Karpas-422 (cell line): ENCODE results near the gene ADGRF3. TPM values are rescaled to one million over a fixed set of nuclear protein-coding genes. Genes with fewer than 3 reads are reported as not detected.
"Not testable (repeated sequence)": the region's sequence is repeated elsewhere in the genome, so short reads cannot be mapped to it uniquely, and the experiment has no call there.

Experiments used
- DNase-seq: peaks from one replicate; pipeline ENCODE4 v3.0.0-alpha.2; 2015
- H2AFZ ChIP-seq: fragments of 200-600 bp; sonication (generic); 2 replicates; pipeline ENCODE4 v1.6.1; 2014; ENCODE audit warnings: antibody characterized with exemption, low read length, mixed read lengths
- H3K27ac ChIP-seq: fragments of 200-600 bp; sonication (generic); 2 replicates; pipeline ENCODE4 v1.5.1; 2014; ENCODE audit warnings: mild to moderate bottlenecking, low read length, moderate library complexity
- H3K27me3 ChIP-seq: fragments of 200-600 bp; sonication (generic); 2 replicates; pipeline ENCODE4 v1.6.1; 2014; ENCODE audit warnings: low read length, mixed read lengths
- H3K36me3 ChIP-seq: fragments of 200-600 bp; sonication (generic); 2 replicates; pipeline ENCODE4 v1.6.1; 2014; ENCODE audit warnings: low read length, mixed read lengths; ENCODE audit not compliant: insufficient read depth
- H3K4me1 ChIP-seq: fragments of 200-600 bp; sonication (generic); 2 replicates; pipeline ENCODE4 v1.6.1; 2014; ENCODE audit warnings: mild to moderate bottlenecking, low read length, mixed read lengths
- H3K4me2 ChIP-seq: fragments of 200-600 bp; sonication (generic); 2 replicates; pipeline ENCODE4 v1.6.1; 2014; ENCODE audit warnings: low read length, low read depth, mild to moderate bottlenecking; ENCODE audit not compliant: poor library complexity, severe bottlenecking
- H3K4me3 ChIP-seq: fragments of 200-600 bp; sonication (generic); 2 replicates; pipeline ENCODE4 v1.5.1; 2014; ENCODE audit warnings: mild to moderate bottlenecking, antibody characterized with exemption, low read length, mixed read lengths
- H3K79me2 ChIP-seq: fragments of 200-600 bp; sonication (generic); 2 replicates; pipeline ENCODE4 v1.6.1; 2014; ENCODE audit warnings: mild to moderate bottlenecking, low read length, mixed read lengths
- H3K9ac ChIP-seq: fragments of 200-600 bp; sonication (generic); 2 replicates; pipeline ENCODE4 v1.6.0; 2014; ENCODE audit warnings: low read length
- H3K9me2 ChIP-seq: fragments of 200-600 bp; sonication (generic), shearing (Covaris generic); replicated peaks from 2 replicates; pipeline ENCODE4 v1.6.0; 2014; ENCODE audit warnings: mild to moderate bottlenecking, low read length, moderate library complexity; ENCODE audit not compliant: insufficient read depth
- H3K9me3 ChIP-seq: fragments of 300-700, 200-600 bp; sonication (generic); 2 replicates; pipeline ENCODE4 v1.6.1; 2014; ENCODE audit warnings: low read length, mixed read lengths
- H4K20me1 ChIP-seq: fragments of 200-600 bp; sonication (generic); 2 replicates; pipeline ENCODE4 v1.6.1; 2014; ENCODE audit warnings: mild to moderate bottlenecking, antibody characterized with exemption, low read length, low read depth; ENCODE audit not compliant: insufficient read depth
- total RNA-seq: library from RNA; depleted of rRNA; stranded (reverse); fragments of >200 nt; shearing (Covaris generic); gene quantifications from 2 replicates; pipeline ENCODE4 v1.2.3, GENCODE V29; 2014; ENCODE audit warnings: low replicate concordance

ADGRF3 gene
- total RNA-seq, 1 experiment from 2014 or later = not detected

- Histone ChIP-seq H3K4me2 (no peak overlapping the region), H3K27me3 (no peaks in the 10 kb centered on the region), H3K79me2 (peaks cover 73% of the 10 kb centered on the region), H3K4me1 (peaks cover 28% of the 10 kb centered on the region), H4K20me1 (no peaks in the 10 kb centered on the region), H3K4me3 (no peak overlapping the region), H3K9ac (no peak overlapping the region), H3K27ac (no peak overlapping the region), H3K36me3 (peaks cover 56% of the 10 kb centered on the region; the same call in 1 of the 2 replicates), H2AFZ (no peak overlapping the region), H3K9me2 (0 out of 2 replicates have a peak, but pooled peaks cover 3% of the 10 kb centered on the region), H3K9me3 (no peaks in the 10 kb centered on the region)
- no peak for DNase-seq
These were observed 30.2 kb upstream of the ADGRF3 start for GRCh38 chr2:26376799-26377198.

- H2AFZ ChIP-seq, H3K27ac ChIP-seq, H3K9me3 ChIP-seq, H3K4me2 ChIP-seq, H3K9me2 ChIP-seq, H3K4me3 ChIP-seq, H3K27me3 ChIP-seq, H4K20me1 ChIP-seq, DNase-seq, H3K9ac ChIP-seq: not testable (repeated sequence)
- Histone ChIP-seq H3K79me2 (peaks cover 60% of the 10 kb centered on the region), H3K36me3 (peaks cover 61% of the 10 kb centered on the region), H3K4me1 (peaks cover 26% of the 10 kb centered on the region)
These were observed 24.3 kb upstream of the ADGRF3 start for GRCh38 chr2:26370909-26371308.

- not testable (repeated sequence) for H3K27me3 ChIP-seq, DNase-seq, H3K4me3 ChIP-seq, H3K4me2 ChIP-seq, H2AFZ ChIP-seq, H3K9me2 ChIP-seq, H4K20me1 ChIP-seq, H3K9ac ChIP-seq, H3K27ac ChIP-seq, H3K9me3 ChIP-seq
- Histone ChIP-seq H3K79me2 (peaks cover 56% of the 10 kb centered on the region), H3K4me1 (peaks cover 14% of the 10 kb centered on the region), H3K36me3 (peaks cover 58% of the 10 kb centered on the region)
These were observed 23.1 kb upstream of the ADGRF3 start for GRCh38 chr2:26369664-26370063.

GRCh38 chr2:26366957-26367356 lies 20.4 kb upstream of the ADGRF3 start:
- Histone ChIP-seq H3K79me2 (peaks cover 69% of the 10 kb centered on the region), H2AFZ (no peak overlapping the region), H3K36me3 (peaks cover 43% of the 10 kb centered on the region), H3K27ac (no peak overlapping the region), H3K9me3 (no peaks in the 10 kb centered on the region), H4K20me1 (no peaks in the 10 kb centered on the region), H3K4me1 (no peaks in the 10 kb centered on the region), H3K4me3 (no peak overlapping the region), H3K4me2 (no peak overlapping the region), H3K9ac (no peak overlapping the region), H3K27me3 (no peaks in the 10 kb centered on the region), H3K9me2 (no peaks in the 10 kb centered on the region)
- no peak for DNase-seq

- Histone ChIP-seq H3K36me3 (peaks cover 42% of the 10 kb centered on the region), H3K79me2 (peaks cover 91% of the 10 kb centered on the region)
- DNase-seq = no peak
These were observed 18.1 kb upstream of the ADGRF3 start for GRCh38 chr2:26364669-26365068.

GRCh38 chr2:26363958-26364357 lies 17.4 kb upstream of the ADGRF3 start:
- Histone ChIP-seq H3K4me2 (no peak overlapping the region), H3K27me3 (no peaks in the 10 kb centered on the region), H3K9me3 (no peaks in the 10 kb centered on the region), H4K20me1 (0 out of 2 replicates have a peak, but pooled peaks cover 2% of the 10 kb centered on the region), H3K36me3 (peaks cover 35% of the 10 kb centered on the region), H3K4me1 (no peaks in the 10 kb centered on the region), H3K27ac (no peak overlapping the region), H3K9ac (no peak overlapping the region), H3K4me3 (no peak overlapping the region), H3K79me2 (peaks cover 91% of the 10 kb centered on the region), H3K9me2 (no peaks in the 10 kb centered on the region), H2AFZ (no peak overlapping the region)
- no peak for DNase-seq

More at GRCh38 chr2:26364669-26365068, 18.1 kb upstream of the ADGRF3 start:
- Histone ChIP-seq H2AFZ (no peak overlapping the region), H3K4me3 (no peak overlapping the region), H4K20me1 (no peaks in the 10 kb centered on the region), H3K4me1 (no peaks in the 10 kb centered on the region), H3K4me2 (no peak overlapping the region), H3K9me2 (no peaks in the 10 kb centered on the region), H3K9ac (no peak overlapping the region), H3K27me3 (no peaks in the 10 kb centered on the region), H3K9me3 (no peaks in the 10 kb centered on the region), H3K27ac (no peak overlapping the region)

GRCh38 chr2:26363323-26363722 lies 16.7 kb upstream of the ADGRF3 start:
- no peak for DNase-seq
- Histone ChIP-seq H3K27me3 (no peaks in the 10 kb centered on the region), H3K4me2 (no peak overlapping the region), H3K9me2 (no peaks in the 10 kb centered on the region), H3K9ac (no peak overlapping the region), H3K4me3 (no peak overlapping the region), H3K27ac (no peak overlapping the region), H3K9me3 (no peaks in the 10 kb centered on the region), H3K79me2 (peaks cover 91% of the 10 kb centered on the region), H4K20me1 (0 out of 2 replicates have a peak, but pooled peaks cover 3% of the 10 kb centered on the region), H3K36me3 (peaks cover 29% of the 10 kb centered on the region), H3K4me1 (no peaks in the 10 kb centered on the region), H2AFZ (no peak overlapping the region)

- Histone ChIP-seq H2AFZ (no peak overlapping the region), H3K4me3 (no peak overlapping the region), H3K4me1 (no peaks in the 10 kb centered on the region), H3K27ac (no peak overlapping the region), H3K9ac (no peak overlapping the region), H3K9me2 (no peaks in the 10 kb centered on the region), H3K79me2 (peaks cover 98% of the 10 kb centered on the region), H3K4me2 (no peak overlapping the region), H3K27me3 (no peaks in the 10 kb centered on the region), H3K9me3 (no peaks in the 10 kb centered on the region), H4K20me1 (0 out of 2 replicates have a peak, but pooled peaks cover 3% of the 10 kb centered on the region), H3K36me3 (peaks cover 2% of the 10 kb centered on the region; the same call in 1 of the 2 replicates)
- DNase-seq = no peak
These were observed 13.4 kb upstream of the ADGRF3 start for GRCh38 chr2:26359886-26360473.
